HG02610 (cell line): ENCODE results near the gene M1AP.
"Not testable (repeated sequence)": the region's sequence is repeated elsewhere in the genome, so short reads cannot be mapped to it uniquely, and the experiment has no call there.

ENCODE experiments used
- ATAC-seq: cut with Tn5 transposase; IDR thresholded peaks from one replicate; pipeline ENCODE4 v1.9.1; 2021; ENCODE audit warnings: mild to moderate bottlenecking, moderate library complexity; ENCODE audit not compliant: unreplicated experiment

Gene M1AP

GRCh38 chr2:74653985-74654882 is 6.1 kb upstream of the M1AP start, which contains the start of gene SEMA4F:
SEMA4F (plus strand) TSS chr2:74654247; CDS start chr2:74654377, 130 bp downstream.
- ATAC-seq, result peak; percentile 100

DNA sequence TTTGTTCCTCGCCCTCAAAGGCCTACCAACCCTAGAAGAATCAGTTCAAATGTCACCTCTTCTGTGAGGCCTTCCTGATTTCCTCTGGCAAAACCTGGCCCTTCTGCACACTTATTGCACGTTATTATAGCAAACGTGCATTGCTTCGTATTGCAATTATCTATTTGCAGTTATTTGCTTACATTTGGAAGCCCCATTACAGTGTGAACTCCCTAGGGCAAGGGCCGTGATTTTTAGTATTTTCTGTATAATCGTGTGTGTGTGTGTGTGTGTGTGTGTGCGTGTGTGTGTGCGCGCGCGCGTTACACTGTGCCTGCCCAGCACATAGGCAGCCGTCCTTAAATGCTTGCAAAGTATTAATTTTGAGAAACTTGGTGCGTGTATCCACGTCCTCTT is 5.5 kb upstream of the M1AP start:
- ATAC-seq, result peak; percentile 14

DNA sequence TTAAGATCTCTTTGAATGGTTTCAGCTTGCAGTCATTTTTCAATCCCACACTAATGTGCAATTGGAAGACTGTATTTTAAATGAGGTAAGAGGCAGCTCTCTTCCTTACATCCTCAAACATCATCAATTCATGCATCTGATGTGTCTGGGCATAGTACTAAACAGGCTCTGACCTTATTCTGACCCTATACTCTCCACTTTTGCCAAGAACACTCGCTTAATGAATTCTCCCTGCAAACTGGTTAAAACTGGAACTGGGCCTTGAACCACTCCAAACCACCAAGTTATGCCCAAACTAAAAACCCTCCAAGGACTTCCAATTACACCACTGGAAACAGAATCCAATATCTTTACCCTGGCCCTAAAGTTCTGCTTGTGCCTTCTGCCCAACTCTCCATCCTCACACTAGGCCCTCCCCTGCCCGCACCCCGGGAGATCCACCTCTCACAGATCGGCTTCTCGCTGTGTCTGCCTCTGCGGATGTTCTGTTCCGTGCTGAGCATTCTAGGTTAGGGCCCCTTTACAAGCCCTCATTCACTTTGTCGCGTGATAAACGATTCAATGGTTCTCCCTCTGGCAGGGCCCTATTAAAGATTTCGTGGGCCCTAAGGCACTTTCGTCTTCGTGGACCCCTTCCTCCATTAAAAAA is 1.2 kb downstream of the M1AP start:
- ATAC-seq, result no peak

GRCh38 chr2:74646201-74646600 is 1.9 kb downstream of the M1AP start:
- no peak for ATAC-seq

- no peak for ATAC-seq
Measured at GRCh38 chr2:74645344-74645743, 2.8 kb downstream of the M1AP start.

- ATAC-seq, result no peak
Measured at GRCh38 chr2:74639550-74639949, 8.6 kb downstream of the M1AP start.

- no peak for ATAC-seq
Measured at GRCh38 chr2:74632939-74633312, 15.2 kb downstream of the M1AP start.

DNA sequence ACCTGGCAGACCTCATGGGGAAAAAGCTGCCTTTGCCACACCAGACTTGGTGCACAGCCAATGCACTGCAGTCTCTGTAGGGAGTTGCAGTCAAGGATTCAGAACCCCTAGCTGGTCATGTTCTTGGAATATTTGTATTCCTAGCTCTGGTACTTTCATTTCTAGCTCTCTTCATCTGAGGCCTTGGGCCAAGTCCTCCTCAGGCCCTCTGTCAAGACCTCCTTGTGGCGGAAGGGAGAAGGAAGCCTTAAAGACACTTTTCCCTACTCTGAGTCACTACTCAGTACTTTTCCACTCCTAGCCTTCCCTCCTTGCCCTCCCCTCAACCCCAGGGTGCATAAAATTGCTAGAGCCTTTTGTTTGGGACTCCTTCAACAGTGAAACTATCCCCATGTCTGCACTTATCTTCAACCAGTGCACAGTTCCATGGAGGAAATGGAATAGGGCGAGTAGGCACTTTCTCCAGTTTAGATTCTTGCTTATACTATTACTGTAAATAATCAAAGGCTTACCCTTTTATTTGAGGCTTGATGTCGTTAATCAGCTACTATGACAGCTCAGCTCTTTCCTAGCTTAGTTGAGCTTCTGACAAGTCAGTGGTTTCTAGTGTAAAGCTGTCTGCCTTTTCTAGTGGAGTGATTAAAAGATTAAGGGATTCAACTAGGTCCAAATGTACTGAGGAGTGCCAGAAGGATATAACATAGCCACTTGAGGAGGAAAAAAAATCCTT is 15.8 kb downstream of the M1AP start:
- no peak for ATAC-seq

DNA sequence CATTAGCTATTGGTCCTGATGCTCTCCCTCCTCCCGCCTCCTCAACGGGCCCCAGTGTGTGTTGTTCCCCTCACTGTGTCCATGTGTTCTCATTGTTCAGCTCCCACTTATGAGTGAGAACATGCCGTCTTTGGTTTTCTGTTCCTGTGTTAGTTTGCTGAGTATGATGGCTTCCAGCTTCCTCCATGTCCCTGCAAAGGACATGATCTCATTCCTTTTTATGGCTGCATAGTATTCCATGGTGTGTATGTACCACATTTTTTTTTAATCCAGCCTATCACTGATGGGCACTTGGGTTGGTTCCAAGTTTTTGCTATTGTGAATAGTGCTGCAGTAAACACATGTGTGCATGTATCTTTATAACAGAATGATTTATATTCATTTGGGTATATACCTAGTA is 17.7 kb downstream of the M1AP start:
- ATAC-seq, result not testable (repeated sequence)

GRCh38 chr2:74628538-74629105 is 19.5 kb downstream of the M1AP start:
- no peak for ATAC-seq

GRCh38 chr2:74625658-74626425 is 22.3 kb downstream of the M1AP start:
- ATAC-seq, result no peak

- no peak for ATAC-seq
Measured at GRCh38 chr2:74620671-74621070, 27.5 kb downstream of the M1AP start.

- no peak for ATAC-seq
Measured at GRCh38 chr2:74619651-74620297, 28.4 kb downstream of the M1AP start.

DNA sequence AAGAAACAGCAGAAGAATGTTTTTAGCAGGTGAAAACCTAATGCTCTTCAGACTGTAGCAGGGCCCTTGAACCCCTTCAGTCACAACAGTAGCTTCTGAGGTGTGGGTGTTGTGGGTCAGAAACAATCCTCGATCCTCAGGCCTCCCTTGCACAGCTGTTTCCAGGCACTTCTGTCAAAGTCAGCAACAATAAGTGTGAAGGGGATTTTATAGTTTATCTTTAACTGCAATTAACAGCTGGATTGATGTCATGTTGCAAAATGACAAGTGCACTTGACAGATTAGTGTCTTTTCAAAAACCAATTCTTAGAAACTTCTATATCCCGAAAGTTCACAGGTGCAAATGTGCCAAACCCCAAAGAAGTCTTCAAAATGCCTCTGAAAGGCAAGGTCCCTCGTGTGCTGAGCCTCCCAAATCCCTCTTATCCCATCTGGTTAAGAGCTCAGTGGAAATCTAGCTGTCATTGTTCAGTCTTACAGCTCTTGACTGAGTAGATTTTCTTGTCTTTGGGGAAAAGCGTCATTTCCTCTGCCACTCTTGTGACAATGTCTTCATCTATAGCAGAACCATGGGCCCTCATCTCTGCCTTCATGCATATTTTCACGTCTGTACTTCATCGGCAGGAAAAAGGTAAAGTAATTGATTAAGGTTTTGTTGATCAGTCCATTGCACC is 29.6 kb downstream of the M1AP start:
- no peak for ATAC-seq

GRCh38 chr2:74617122-74617521 is 31.0 kb downstream of the M1AP start:
- ATAC-seq, result no peak

DNA sequence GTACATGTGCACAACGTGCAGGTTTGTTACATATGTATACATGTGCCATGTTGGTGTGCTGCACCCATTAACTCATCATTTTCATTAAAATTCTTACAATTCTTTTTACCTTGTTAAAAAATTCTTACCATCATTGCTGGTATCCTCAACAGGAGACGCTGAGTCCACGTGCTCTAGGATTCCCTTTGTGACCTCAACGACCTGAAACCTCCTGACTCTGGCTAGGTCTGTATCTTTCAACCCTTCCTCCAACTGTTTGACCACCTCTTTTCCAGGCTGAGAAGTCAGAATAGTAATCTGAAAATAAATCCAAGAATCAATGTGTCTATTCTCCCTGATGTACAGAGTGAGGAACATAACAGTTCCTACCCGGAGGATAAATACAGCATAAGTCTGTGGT is 41.2 kb downstream of the M1AP start:
- no peak for ATAC-seq

- ATAC-seq, result no peak
Measured at GRCh38 chr2:74603282-74604000, 44.7 kb downstream of the M1AP start.

DNA sequence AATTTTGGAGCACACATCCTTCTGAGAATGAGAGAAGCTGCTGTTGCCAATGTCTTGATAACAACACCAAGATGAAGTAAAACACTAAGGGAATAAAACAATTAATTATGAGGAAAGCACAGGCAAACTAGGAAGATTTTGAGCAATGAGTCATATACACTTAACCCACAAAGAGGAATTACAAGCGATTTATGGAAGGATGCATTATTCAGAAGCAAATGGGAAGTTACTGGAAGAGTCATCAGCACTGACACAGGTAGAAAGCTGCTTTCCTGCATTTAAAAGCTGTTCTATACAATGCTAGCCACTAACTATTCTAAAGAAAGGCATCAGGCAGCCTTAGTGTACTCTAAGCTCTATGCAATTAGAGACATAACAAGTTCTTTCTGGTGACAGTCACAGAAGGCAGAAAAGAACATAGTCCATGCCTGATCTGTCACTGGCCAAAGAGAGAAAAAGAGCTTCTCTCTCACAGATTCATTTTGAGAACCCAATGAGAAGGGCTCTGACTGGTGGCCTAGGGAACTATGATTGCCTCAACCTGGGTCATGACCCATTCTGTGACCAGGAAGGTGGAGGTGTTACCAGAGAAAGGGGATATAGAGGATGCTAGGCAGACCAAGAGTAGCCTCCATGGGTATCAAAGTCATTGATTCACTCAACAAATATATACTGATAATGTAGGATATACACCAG is 45.4 kb downstream of the M1AP start:
- no peak for ATAC-seq
